IPS DF 6.9 (cell line): ENCODE data around the gene HRH3.

ENCODE experiments used
- DNase-seq: peaks from one replicate; pipeline ENCODE4 v3.0.0-alpha.2; 2013; ENCODE audit warnings: low read depth, low spot score
- H3K27ac ChIP-seq: one replicate; pipeline ENCODE4 v1.5.1; 2013; ENCODE audit warnings: low read length, control low read depth
- H3K27me3 ChIP-seq: 2 replicates; pipeline ENCODE4 v1.6.1; 2013; ENCODE audit warnings: mild to moderate bottlenecking, low read length; ENCODE audit not compliant: control insufficient read depth, insufficient read depth
- H3K36me3 ChIP-seq: 2 replicates; pipeline ENCODE4 v1.6.1; 2013; ENCODE audit warnings: low read length; ENCODE audit not compliant: control insufficient read depth, insufficient read depth
- H3K4me1 ChIP-seq: 2 replicates; pipeline ENCODE4 v1.6.1; 2013; ENCODE audit warnings: low read length; ENCODE audit not compliant: control insufficient read depth, insufficient read depth
- H3K4me3 ChIP-seq: 2 replicates; pipeline ENCODE4 v1.5.1; 2013; ENCODE audit warnings: mild to moderate bottlenecking, low read length
- H3K9me3 ChIP-seq: 2 replicates; pipeline ENCODE4 v1.6.1; 2013; ENCODE audit warnings: low read length, inconsistent platforms; ENCODE audit not compliant: control insufficient read depth, insufficient read depth
- WGBS: extraction: QIAGEN DNeasy Blood & Tissue Kit; methylation state at CpG from one replicate; pipeline ENCODE4 v1.1.7; 2013; ENCODE audit warnings: mixed read lengths, missing lambda C conversion rate; ENCODE audit not compliant: insufficient read length, insufficient coverage; 5-methylcytosine and 5-hydroxymethylcytosine counted together

HRH3 gene

DNA sequence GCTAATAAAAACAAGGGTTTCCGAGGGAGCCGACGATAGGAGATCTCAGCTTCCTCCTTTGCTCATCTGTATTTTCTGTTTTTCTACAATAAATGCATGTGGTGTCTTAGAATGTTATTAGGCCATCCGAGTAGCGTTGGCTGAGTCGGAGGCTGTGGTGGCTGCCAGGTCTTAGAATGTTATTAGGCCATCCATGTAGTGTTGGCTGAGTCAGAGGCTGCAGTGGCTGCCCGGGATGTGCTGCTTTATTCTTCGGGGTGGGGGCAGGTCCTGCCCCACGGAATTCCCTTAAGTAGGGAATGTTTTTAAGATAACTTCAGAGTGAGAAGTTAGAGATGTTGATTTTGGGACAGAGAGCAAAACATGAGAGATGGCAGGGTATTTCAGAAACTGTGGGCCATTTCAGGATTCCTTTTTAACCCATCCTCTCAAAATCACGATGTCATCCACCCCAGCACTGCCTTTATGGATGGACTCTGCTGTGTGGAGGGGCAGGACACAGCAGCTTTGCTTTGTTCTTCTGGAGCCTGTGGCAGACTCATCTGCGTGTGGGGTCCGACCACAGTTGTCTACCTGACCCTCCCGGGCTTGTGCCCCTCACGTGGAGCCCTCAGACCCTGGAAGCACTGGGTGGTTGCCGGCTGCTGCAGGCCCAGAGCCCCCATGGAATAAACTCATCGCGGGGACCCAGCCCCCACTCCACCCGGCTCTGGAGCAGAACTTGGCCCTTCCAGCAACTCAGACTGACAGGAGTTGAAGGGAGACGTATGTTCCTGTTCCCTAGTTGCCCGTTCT, 38.6 kb upstream of the HRH3 start:
- no peak overlapping the region for H3K4me3 ChIP-seq

DNA sequence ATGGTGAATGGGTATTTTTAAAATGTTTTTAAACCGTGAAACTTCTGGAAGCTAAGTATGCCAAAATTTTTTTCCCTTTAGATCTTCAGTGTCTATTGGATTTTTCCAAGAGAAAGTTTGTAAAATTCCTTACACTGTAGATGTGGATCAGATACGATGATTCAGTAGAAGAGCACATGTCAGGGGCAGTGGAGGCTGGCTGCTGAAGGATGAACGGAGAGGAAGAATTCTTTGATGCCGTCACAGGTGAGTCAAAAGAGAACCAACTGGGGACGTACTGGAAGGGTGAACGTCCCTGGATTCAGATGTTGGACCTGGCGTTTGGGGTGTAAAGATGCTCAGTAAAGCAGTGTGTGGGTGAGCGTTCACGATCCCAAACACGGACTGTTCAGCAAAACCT, 35.9 kb upstream of the HRH3 start:
- no peaks in the 10 kb centered on the region for H3K9me3 ChIP-seq
- peaks cover 3% of the 10 kb centered on the region; the same call in 1 of the 2 replicates for H3K36me3 ChIP-seq
- WGBS: 100% methylated on average over 1 of the region's 10 CpGs
- H3K27ac ChIP-seq: no peak overlapping the region
- no peaks in the 10 kb centered on the region for H3K27me3 ChIP-seq
- H3K4me1 ChIP-seq: peaks cover 2% of the 10 kb centered on the region; the same call in 1 of the 2 replicates
- H3K4me3 ChIP-seq: no peak overlapping the region
- no peak for DNase-seq

More for the DNA sequence above, 38.6 kb upstream of the HRH3 start:
- Histone ChIP-seq H3K4me1 (peaks cover 2% of the 10 kb centered on the region; the same call in 1 of the 2 replicates), H3K27me3 (no peaks in the 10 kb centered on the region), H3K27ac (no peak overlapping the region), H3K9me3 (no peaks in the 10 kb centered on the region), H3K36me3 (peaks cover 7% of the 10 kb centered on the region)
- no peak for DNase-seq
- WGBS: no CpG with 5 or more reads among the region's 20 CpGs

DNA sequence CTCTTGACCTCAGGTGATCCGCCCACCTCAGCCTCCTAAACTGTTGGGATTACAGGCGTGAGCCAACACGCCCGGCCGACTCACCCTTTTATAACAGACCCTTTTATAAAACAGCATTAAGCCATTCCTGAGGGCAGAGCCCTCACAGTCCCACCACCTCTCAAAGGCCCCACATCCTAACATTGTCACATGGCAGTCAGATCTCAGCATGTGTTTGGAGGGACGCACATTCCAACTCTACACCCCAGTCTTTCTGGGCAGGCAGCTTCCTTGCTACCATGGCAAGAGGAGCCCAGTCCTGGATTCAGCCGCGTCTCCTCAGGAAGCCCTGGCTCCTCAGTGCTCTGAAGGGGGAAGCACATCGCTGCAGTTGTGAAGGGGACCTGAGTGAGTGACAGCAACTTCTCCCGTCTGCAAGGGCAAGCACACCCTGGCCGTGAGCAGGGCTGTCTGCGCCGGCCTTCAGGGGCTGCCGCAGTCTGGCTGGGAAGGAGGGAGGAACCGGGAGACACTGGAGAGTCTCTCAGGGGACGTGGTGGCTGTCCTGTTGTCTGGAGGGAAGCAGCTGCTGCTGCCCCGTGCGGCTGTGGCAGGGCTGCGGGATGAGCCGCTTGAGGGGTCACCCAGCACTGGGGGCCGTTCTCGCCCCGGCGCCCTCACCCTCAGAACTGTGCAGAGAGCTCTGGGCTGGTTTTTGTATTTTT, 34.1 kb upstream of the HRH3 start:
- Histone ChIP-seq H3K27ac (no peak overlapping the region), H3K4me3 (no peak overlapping the region; the same call in 1 of the 2 replicates), H3K9me3 (no peaks in the 10 kb centered on the region), H3K4me1 (peaks cover 2% of the 10 kb centered on the region; the same call in 1 of the 2 replicates), H3K36me3 (peaks cover 3% of the 10 kb centered on the region; the same call in 1 of the 2 replicates), H3K27me3 (no peaks in the 10 kb centered on the region)
- no peak for DNase-seq
- WGBS: no CpG with 5 or more reads among the region's 24 CpGs

GRCh38 chr20:62253398-62253797, 33.3 kb upstream of the HRH3 start:
- no peaks in the 10 kb centered on the region for H3K27me3 ChIP-seq
- WGBS: no CpG with 5 or more reads among the region's 6 CpGs
- peaks cover 2% of the 10 kb centered on the region; the same call in 1 of the 2 replicates for H3K4me1 ChIP-seq

DNA sequence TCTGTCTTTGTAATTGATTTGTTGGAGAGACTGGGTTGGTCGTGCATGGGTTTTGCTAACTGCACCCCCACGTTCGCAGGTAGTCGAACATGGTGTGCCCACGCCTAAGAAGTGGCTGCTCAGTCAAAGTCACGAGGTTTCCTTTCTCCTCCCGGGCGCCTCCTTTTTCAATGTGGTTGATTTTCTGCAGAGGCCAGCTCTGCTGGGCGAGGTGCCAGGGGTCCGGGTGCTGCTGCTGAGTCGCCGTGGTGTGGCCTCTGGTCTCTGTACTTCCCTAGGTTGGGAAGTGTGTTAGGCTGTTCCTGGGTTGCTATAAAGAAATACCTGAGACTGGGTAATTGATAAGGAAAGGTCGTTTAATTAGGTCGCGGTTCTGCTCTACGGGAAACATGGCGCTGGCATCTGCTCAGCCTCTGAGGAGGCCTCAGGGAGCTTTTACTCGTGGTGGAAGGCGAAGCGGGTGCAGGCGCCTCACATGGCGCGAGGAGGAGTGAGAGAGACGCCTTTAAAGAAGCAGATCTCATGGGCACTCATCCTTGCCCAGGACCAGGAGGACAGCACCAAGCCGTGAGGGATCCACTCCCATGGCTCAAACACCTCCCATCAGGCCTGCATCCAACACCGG, 32.4 kb upstream of the HRH3 start:
- Histone ChIP-seq H3K27me3 (no peaks in the 10 kb centered on the region), H3K27ac (no peak overlapping the region), H3K9me3 (no peaks in the 10 kb centered on the region), H3K4me1 (peaks cover 2% of the 10 kb centered on the region; the same call in 1 of the 2 replicates), H3K4me3 (no peak overlapping the region), H3K36me3 (peaks cover 3% of the 10 kb centered on the region; the same call in 1 of the 2 replicates)
- DNase-seq: no peak
- WGBS: no CpG with 5 or more reads among the region's 26 CpGs

More at GRCh38 chr20:62253398-62253797, 33.3 kb upstream of the HRH3 start:
- Histone ChIP-seq H3K27ac (no peak overlapping the region), H3K4me3 (no peak overlapping the region), H3K36me3 (peaks cover 3% of the 10 kb centered on the region; the same call in 1 of the 2 replicates), H3K9me3 (no peaks in the 10 kb centered on the region)
- no peak for DNase-seq

DNA sequence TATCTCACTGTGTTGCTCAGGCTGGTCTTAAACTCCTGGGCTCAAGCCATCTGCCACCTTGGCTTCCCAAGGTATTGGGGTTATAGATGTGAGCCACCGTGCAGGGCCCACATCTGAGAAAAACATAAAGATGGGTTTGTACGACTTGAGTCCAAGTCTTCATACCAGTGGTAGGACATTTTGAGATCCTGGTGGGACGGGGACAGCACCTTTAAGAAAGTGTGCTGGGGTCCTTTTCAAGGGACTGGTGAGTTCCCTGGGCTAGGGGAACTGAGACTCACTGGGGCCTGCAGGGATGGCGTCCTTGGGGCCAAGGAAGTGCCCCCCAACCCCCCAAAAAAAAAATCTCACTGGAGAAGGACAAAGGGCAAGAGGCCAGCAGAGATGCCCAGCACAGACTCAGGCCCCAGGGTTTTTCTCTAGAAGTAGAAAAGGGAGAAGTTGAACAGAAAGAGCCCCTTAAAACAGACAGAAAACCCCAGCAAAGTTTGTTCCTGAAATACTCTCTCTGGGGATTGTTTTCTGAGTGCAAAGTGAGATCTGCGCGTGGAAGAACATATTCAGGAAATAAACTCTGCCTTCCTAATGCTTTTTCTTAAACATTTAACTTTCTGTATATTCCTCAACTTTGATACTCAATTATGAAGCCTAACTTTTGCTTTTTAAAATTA, 28.9 kb upstream of the HRH3 start:
- no peaks in the 10 kb centered on the region for H3K9me3 ChIP-seq
- no CpG with 5 or more reads among the region's 6 CpGs for WGBS
- no peak overlapping the region for H3K27ac ChIP-seq
- H3K4me1 ChIP-seq: peaks cover 5% of the 10 kb centered on the region
- H3K27me3 ChIP-seq: no peaks in the 10 kb centered on the region
- H3K4me3 ChIP-seq: no peak overlapping the region
- no peak for DNase-seq
- no peaks in the 10 kb centered on the region for H3K36me3 ChIP-seq

DNA sequence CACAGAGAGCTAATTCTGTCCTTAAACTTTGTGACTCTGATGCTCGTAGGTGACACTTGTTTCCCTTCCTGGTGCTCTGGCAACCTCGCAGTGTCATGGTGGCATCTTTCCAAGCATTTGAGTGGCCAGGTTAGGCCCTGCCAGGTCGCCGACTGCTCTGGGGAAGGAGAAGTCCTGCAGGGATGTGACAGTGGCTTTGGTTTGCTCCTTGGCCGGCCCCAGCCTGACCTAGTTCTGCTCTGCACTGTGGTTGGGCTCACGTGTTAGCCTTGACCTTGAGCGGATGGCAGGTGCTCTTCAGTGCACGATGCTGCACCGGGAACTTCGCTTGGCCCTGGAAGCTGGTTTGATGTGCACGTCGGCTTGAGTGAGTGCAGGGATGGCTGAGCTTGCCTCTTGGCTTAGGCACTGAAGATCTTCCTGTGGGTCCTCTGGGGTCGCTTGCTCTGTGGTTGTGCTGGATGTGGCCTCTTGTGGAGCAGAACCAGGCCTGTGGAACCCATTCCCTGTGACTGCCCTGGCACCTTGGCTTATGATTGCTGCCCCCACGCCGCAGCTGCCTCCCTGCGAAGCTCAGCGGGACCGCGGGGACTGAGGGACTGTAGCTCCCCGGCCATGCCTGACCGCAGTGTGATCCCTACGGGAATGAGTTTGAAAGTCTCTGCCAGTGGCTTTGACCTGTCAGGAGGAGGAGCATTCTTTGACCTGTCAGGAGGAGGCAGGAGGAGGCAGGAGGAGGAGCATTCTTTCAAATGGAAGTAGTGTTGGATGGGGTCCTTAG, 27.0 kb upstream of the HRH3 start:
- no peaks in the 10 kb centered on the region for H3K27me3 ChIP-seq
- 0 out of 2 replicates have a peak, but pooled peaks cover 2% of the 10 kb centered on the region for H3K36me3 ChIP-seq
- no peak overlapping the region for H3K27ac ChIP-seq
- H3K4me1 ChIP-seq: peaks cover 4% of the 10 kb centered on the region
- no CpG with 5 or more reads among the region's 22 CpGs for WGBS
- H3K4me3 ChIP-seq: no peak overlapping the region
- no peaks in the 10 kb centered on the region for H3K9me3 ChIP-seq
- DNase-seq: no peak

GRCh38 chr20:62246431-62246830, 26.4 kb upstream of the HRH3 start:
- WGBS: no CpG with 5 or more reads among the region's 8 CpGs
- H3K27me3 ChIP-seq: no peaks in the 10 kb centered on the region
- no peak overlapping the region for H3K4me3 ChIP-seq
- no peaks in the 10 kb centered on the region for H3K9me3 ChIP-seq
- no peak overlapping the region for H3K27ac ChIP-seq
- H3K4me1 ChIP-seq: peaks cover 4% of the 10 kb centered on the region
- H3K36me3 ChIP-seq: 0 out of 2 replicates have a peak, but pooled peaks cover 2% of the 10 kb centered on the region
- DNase-seq: no peak

- peaks cover 4% of the 10 kb centered on the region for H3K4me1 ChIP-seq
- H3K27me3 ChIP-seq: no peaks in the 10 kb centered on the region
- WGBS: no CpG with 5 or more reads among the region's 19 CpGs
- H3K4me3 ChIP-seq: no peak overlapping the region
- 0 out of 2 replicates have a peak, but pooled peaks cover 2% of the 10 kb centered on the region for H3K36me3 ChIP-seq
- DNase-seq: no peak
- no peaks in the 10 kb centered on the region for H3K9me3 ChIP-seq
- H3K27ac ChIP-seq: no peak overlapping the region
Measured at GRCh38 chr20:62245911-62246280, 25.8 kb upstream of the HRH3 start.
